Activated naive CD4-positive, alpha-beta T cell treated with anti-CD3 and anti-CD28 coated beads for 36 hours (primary cell): ENCODE results near the gene USP48. TPM values are rescaled to one million over a fixed set of nuclear protein-coding genes. Genes with fewer than 3 reads are reported as not detected.

Experiments used
- CTCF ChIA-PET: fragments of 350-600 bp; sonication (Branson Sonifier 250); formaldehyde crosslinking; loops from one replicate; lab custom pipeline; 2021; ENCODE audit warnings: antibody characterized with exemption; lab: Charles Lee
- DNase-seq: peaks from one replicate; pipeline ENCODE4 v3.0.0-alpha.2; 2020
- H3K27ac Mint-ChIP-seq: one replicate; pipeline ENCODE4 v1.8.0; 2021; ENCODE audit warnings: mild to moderate bottlenecking, mixed read lengths
- H3K27me3 Mint-ChIP-seq: one replicate; pipeline ENCODE4 v1.8.0; 2021; ENCODE audit warnings: low read depth, mixed read lengths
- H3K36me3 Mint-ChIP-seq: one replicate; pipeline ENCODE4 v1.8.0; 2021; ENCODE audit warnings: low read depth, mixed read lengths
- H3K4me1 Mint-ChIP-seq: one replicate; pipeline ENCODE4 v1.8.0; 2021; ENCODE audit warnings: low read depth, mixed read lengths
- H3K4me3 Mint-ChIP-seq: one replicate; pipeline ENCODE4 v1.8.0; 2021; ENCODE audit warnings: mild to moderate bottlenecking, moderate library complexity, mixed read lengths
- H3K9me3 Mint-ChIP-seq: one replicate; pipeline ENCODE4 v1.8.0; 2021; ENCODE audit warnings: mixed read lengths
- intact Hi-C: fragments of 100-400 bp; cut with micrococcal nuclease; formaldehyde crosslinking; loops from one replicate; pipeline ENCODE4 v1.15.1; 2023
- total RNA-seq, 2 experiments: library from RNA; stranded (reverse); gene quantifications; one replicate each; pipeline ENCODE4 v1.2.3, GENCODE V29; 2021

USP48 gene
- total RNA-seq, 2 experiments from 2014 or later = 89.9 to 93.4 TPM

- CTCF ChIA-PET = interaction anchor here (0.5 kb wide), 1 partner anchor 67 kb away, joined by 3 read pairs; no protein-coding TSS in a partner anchor
- no peaks in the 10 kb centered on the region for H3K4me1 Mint-ChIP-seq
- no peak overlapping the region for H3K27ac Mint-ChIP-seq
- no peak overlapping the region for H3K4me3 Mint-ChIP-seq
- no peak for DNase-seq
- no peaks in the 10 kb centered on the region for H3K9me3 Mint-ChIP-seq
- H3K27me3 Mint-ChIP-seq = no peaks in the 10 kb centered on the region
- intact Hi-C loops = no loop called here
- peaks cover 21% of the 10 kb centered on the region for H3K36me3 Mint-ChIP-seq
Measured at GRCh38 chr1:21724098-21724497, 58.9 kb downstream of the USP48 start.

GRCh38 chr1:21721295-21721985 lies 61.5 kb downstream of the USP48 start:
- H3K4me3 Mint-ChIP-seq = no peak overlapping the region
- H3K27ac Mint-ChIP-seq = peak overlapping the region; percentile 14
- H3K27me3 Mint-ChIP-seq = no peaks in the 10 kb centered on the region
- CTCF ChIA-PET = interaction anchor here (1.4 kb wide), 1 partner anchor 24 kb away, joined by 3 read pairs; no protein-coding TSS in a partner anchor
- intact Hi-C loops = no loop called here
- no peaks in the 10 kb centered on the region for H3K9me3 Mint-ChIP-seq
- DNase-seq = no peak
- peaks cover 28% of the 10 kb centered on the region for H3K36me3 Mint-ChIP-seq
- no peaks in the 10 kb centered on the region for H3K4me1 Mint-ChIP-seq

- no peaks in the 10 kb centered on the region for H3K9me3 Mint-ChIP-seq
- DNase-seq = no peak
- no peaks in the 10 kb centered on the region for H3K27me3 Mint-ChIP-seq
- intact Hi-C loops = no loop called here
- H3K36me3 Mint-ChIP-seq = peaks cover 33% of the 10 kb centered on the region
- CTCF ChIA-PET = no interaction called here
- H3K27ac Mint-ChIP-seq = no peak overlapping the region
- no peak overlapping the region for H3K4me3 Mint-ChIP-seq
- no peaks in the 10 kb centered on the region for H3K4me1 Mint-ChIP-seq
Measured at GRCh38 chr1:21716169-21716568, 66.8 kb downstream of the USP48 start.

GRCh38 chr1:21707891-21708290 lies 75.1 kb downstream of the USP48 start:
- H3K4me3 Mint-ChIP-seq = no peak overlapping the region
- no peaks in the 10 kb centered on the region for H3K9me3 Mint-ChIP-seq
- no peak for DNase-seq
- intact Hi-C loops = no loop called here
- peaks cover 22% of the 10 kb centered on the region for H3K36me3 Mint-ChIP-seq
- peaks cover 4% of the 10 kb centered on the region for H3K4me1 Mint-ChIP-seq
- H3K27me3 Mint-ChIP-seq = no peaks in the 10 kb centered on the region
- H3K27ac Mint-ChIP-seq = no peak overlapping the region
- CTCF ChIA-PET = no interaction called here

DNA sequence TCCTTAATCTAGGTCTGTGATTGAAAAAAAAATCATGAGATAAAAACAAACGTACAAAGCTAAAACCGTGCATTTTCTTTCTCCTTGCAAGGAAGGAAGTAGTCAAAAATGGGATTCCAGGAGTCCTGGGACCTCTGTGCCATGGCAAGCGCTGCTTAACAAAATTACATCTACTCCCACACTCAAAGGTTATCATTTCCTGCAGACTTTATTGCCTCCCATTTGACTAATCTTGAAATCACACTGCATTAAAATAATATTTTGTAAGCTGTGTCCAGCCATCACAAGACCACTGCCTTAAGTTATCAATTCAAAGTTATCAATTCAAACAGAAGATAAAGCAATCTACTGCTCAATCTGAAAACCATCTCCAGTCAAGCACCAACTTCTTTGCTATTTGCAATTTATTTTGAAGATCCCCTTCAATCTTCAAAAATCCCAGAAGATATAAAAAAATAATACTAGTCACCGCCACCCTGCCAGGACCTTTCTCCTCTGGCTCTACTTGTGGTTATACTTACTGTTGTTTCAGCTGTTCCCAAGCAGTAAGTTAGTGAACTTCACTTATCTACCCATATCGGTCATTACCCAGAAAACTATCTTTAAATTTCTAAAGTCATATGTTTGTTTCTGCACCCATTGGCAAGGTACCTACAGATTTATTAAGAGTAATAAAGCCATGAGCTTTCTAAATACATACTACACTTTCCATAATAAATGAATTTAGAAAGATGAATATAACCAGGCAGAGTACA lies 75.7 kb downstream of the USP48 start:
- H3K27me3 Mint-ChIP-seq = no peaks in the 10 kb centered on the region
- CTCF ChIA-PET = interaction anchor here (0.9 kb wide), 1 partner anchor 37 kb away, joined by 3 read pairs; no protein-coding TSS in a partner anchor
- intact Hi-C loops = no loop called here
- H3K4me3 Mint-ChIP-seq = no peak overlapping the region
- DNase-seq = no peak
- peaks cover 4% of the 10 kb centered on the region for H3K4me1 Mint-ChIP-seq
- H3K36me3 Mint-ChIP-seq = peaks cover 20% of the 10 kb centered on the region
- H3K27ac Mint-ChIP-seq = peak overlapping the region; percentile 30
- no peaks in the 10 kb centered on the region for H3K9me3 Mint-ChIP-seq

DNA sequence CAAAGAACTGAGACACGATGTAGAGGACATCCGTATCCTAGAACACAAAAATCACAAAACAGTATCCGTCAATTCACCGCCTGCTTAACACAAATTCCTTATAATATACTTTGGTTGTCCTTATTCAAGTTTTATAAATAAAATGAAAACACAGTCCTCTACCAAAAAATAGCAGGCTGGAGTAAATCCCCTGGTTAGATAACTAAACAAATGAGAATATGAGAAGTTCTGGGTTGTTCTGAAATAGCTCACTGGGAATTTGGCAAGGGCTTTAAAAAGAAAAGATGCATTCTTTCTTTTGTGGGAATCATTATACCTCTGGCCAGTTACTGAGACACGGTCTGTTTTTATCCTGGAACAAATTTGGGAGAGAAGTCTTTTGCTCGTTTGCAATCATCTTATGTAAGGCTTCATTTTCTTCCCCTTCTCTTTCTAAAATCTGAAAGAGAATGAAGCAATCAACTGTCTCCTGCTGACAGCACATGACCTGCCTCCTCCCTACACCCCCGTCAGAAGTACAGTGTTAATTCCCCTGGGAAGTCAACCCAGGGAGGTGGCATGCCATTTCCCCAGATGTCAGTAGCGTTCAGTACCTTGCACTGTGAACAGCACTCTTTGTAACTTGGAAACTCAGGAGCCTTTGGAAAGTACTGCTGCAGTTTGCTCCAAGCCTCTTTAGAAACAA lies 76.7 kb downstream of the USP48 start:
- no peak for DNase-seq
- intact Hi-C loops = no loop called here
- Mint-ChIP-seq H3K36me3 (peaks cover 25% of the 10 kb centered on the region), H3K27ac (no peak overlapping the region), H3K27me3 (no peaks in the 10 kb centered on the region), H3K4me1 (peaks cover 4% of the 10 kb centered on the region), H3K9me3 (no peaks in the 10 kb centered on the region), H3K4me3 (no peak overlapping the region)
- CTCF ChIA-PET = interaction anchor here (0.9 to 1.1 kb wide), 2 partner anchors 38 to 45 kb away, joined by 3 read pairs; no protein-coding TSS in a partner anchor

- Mint-ChIP-seq H3K9me3 (no peaks in the 10 kb centered on the region), H3K36me3 (peaks cover 28% of the 10 kb centered on the region), H3K27me3 (no peaks in the 10 kb centered on the region), H3K4me1 (peaks cover 4% of the 10 kb centered on the region), H3K27ac (no peak overlapping the region), H3K4me3 (no peak overlapping the region)
- DNase-seq = no peak
- intact Hi-C loops = no loop called here
- CTCF ChIA-PET = interaction anchor here (1.1 kb wide), 1 partner anchor 45 kb away, joined by 3 read pairs; no protein-coding TSS in a partner anchor
Measured at GRCh38 chr1:21705303-21705980, 77.5 kb downstream of the USP48 start.

- CTCF ChIA-PET = interaction anchor here (0.7 to 1.9 kb wide), 5 partner anchors 10 to 531 kb away, joined by 3 to 6 read pairs (median 5); no protein-coding TSS in a partner anchor
- DNase-seq = no peak
- intact Hi-C loops = no loop called here
- no peak overlapping the region for H3K4me3 Mint-ChIP-seq
- H3K9me3 Mint-ChIP-seq = no peaks in the 10 kb centered on the region
- H3K27ac Mint-ChIP-seq = no peak overlapping the region
- no peaks in the 10 kb centered on the region for H3K27me3 Mint-ChIP-seq
- H3K36me3 Mint-ChIP-seq = peaks cover 32% of the 10 kb centered on the region
- peaks cover 4% of the 10 kb centered on the region for H3K4me1 Mint-ChIP-seq
Measured at GRCh38 chr1:21704145-21704544, 78.8 kb downstream of the USP48 start.

DNA sequence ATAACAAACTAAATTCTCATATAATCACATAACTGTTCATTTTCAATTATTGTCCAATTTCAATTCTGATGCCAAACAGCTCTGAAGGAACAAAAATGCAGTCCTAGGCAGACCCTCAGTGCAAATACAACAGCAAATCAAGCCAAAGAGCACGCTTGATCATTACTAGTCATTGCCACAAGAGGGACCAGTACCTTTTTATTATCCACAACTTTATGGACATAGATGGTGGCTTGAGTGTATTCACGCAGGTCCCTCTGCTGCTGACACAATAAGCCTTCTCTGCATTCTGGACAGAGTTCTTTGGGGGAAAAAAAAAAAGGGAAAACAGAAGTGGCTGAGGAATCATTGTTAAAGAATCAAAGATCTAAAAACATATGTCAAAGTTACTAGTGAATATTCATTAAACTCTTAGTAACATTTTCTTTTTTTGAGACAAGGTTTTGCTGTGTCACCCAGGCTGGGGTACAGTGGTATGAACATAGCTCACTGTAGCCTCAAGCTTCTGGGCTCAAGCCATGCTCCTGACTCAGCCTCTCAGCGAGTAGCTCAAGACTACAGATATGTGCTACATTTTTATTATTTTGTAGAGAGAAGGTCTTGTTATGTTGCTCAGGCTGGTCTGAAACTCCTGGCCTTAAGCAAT lies 79.5 kb downstream of the USP48 start:
- H3K27ac Mint-ChIP-seq = no peak overlapping the region
- CTCF ChIA-PET = interaction anchor here (0.7 to 1.9 kb wide), 7 partner anchors 11 to 531 kb away, joined by 3 to 6 read pairs (median 5); no protein-coding TSS in a partner anchor
- peaks cover 34% of the 10 kb centered on the region for H3K36me3 Mint-ChIP-seq
- H3K4me1 Mint-ChIP-seq = peaks cover 4% of the 10 kb centered on the region
- intact Hi-C loops = loop anchor here (1.0 kb wide), 1 partner anchor 79 kb away; no protein-coding TSS in a partner anchor
- DNase-seq = no peak
- no peaks in the 10 kb centered on the region for H3K9me3 Mint-ChIP-seq
- H3K27me3 Mint-ChIP-seq = no peaks in the 10 kb centered on the region
- no peak overlapping the region for H3K4me3 Mint-ChIP-seq

- no peak overlapping the region for H3K27ac Mint-ChIP-seq
- H3K27me3 Mint-ChIP-seq = no peaks in the 10 kb centered on the region
- CTCF ChIA-PET = interaction anchor here (1.0 to 1.9 kb wide), 2 partner anchors 11 to 17 kb away, joined by 3 to 4 read pairs; no protein-coding TSS in a partner anchor
- intact Hi-C loops = loop anchor here (1.0 kb wide), 1 partner anchor 80 kb away; no protein-coding TSS in a partner anchor
- peaks cover 4% of the 10 kb centered on the region for H3K4me1 Mint-ChIP-seq
- H3K4me3 Mint-ChIP-seq = no peak overlapping the region
- H3K9me3 Mint-ChIP-seq = no peaks in the 10 kb centered on the region
- no peak for DNase-seq
- peaks cover 35% of the 10 kb centered on the region for H3K36me3 Mint-ChIP-seq
Measured at GRCh38 chr1:21702780-21703179, 80.2 kb downstream of the USP48 start.

- H3K36me3 Mint-ChIP-seq = peaks cover 35% of the 10 kb centered on the region
- CTCF ChIA-PET = no interaction called here
- intact Hi-C loops = no loop called here
- H3K27me3 Mint-ChIP-seq = no peaks in the 10 kb centered on the region
- H3K4me3 Mint-ChIP-seq = no peak overlapping the region
- no peak overlapping the region for H3K27ac Mint-ChIP-seq
- no peaks in the 10 kb centered on the region for H3K9me3 Mint-ChIP-seq
- DNase-seq = no peak
- peaks cover 4% of the 10 kb centered on the region for H3K4me1 Mint-ChIP-seq
Measured at GRCh38 chr1:21701401-21701800, 81.5 kb downstream of the USP48 start.
